Colonic mucosa (tissue), 4 donors: ENCODE data around the gene MAD1L1. TPM values are rescaled to one million over a fixed set of nuclear protein-coding genes. Genes with fewer than 3 reads are reported as not detected.

ENCODE experiments used
- DNase-seq: peaks from one replicate; pipeline ENCODE4 v3.0.0-alpha.2; 2020
- H3K27ac ChIP-seq: fragments of 200-600 bp; one replicate; pipeline ENCODE4 v1.8.0; 2021
- H3K27me3 ChIP-seq: fragments of 200-600 bp; one replicate; pipeline ENCODE4 v1.8.0; 2021
- H3K36me3 ChIP-seq: fragments of 200-600 bp; one replicate; pipeline ENCODE4 v1.8.0; 2021
- H3K4me1 ChIP-seq: fragments of 200-600 bp; one replicate; pipeline ENCODE4 v1.8.0; 2021; ENCODE audit warnings: mild to moderate bottlenecking
- H3K4me3 ChIP-seq: fragments of 200-600 bp; one replicate; pipeline ENCODE4 v1.8.0; 2021
- H3K9ac ChIP-seq, 2 donors: one replicate each; pipeline ENCODE4 v1.7.0; 2013; ENCODE audit warnings: control low read depth in 2 of 2, low read depth in 2 of 2, low read length in 2 of 2
- H3K9me3 ChIP-seq: fragments of 200-600 bp; one replicate; pipeline ENCODE4 v1.8.0; 2021
- intact Hi-C: fragments of 100-400 bp; cut with DNase I; formaldehyde crosslinking; loops from one replicate; pipeline ENCODE4 v1.14.1; 2022
- total RNA-seq, 2 donors: library from RNA; stranded (reverse); fragmentation: NEBNext Ultra II Directional in 1 of 2; extraction: Animal tissue kit (Norgen Biotek cat#: 25700) in 1 of 2; gene quantifications; one replicate each; pipeline ENCODE4 v1.2.1, GENCODE V29; 2021
- TF ChIP-seq, protein P1 (sequence below): fragments of 200-600 bp; IDR thresholded peaks from one replicate; pipeline ENCODE4 v1.8.0; 2022; ENCODE audit warnings: antibody characterized with exemption, mild to moderate bottlenecking
- donor health status: healthy.
- donor health status: DM: no; HTN: no; CAD: no.
- donor health status: DM: no; HTN: no; CAD: no.

The MAD1L1 gene
- total RNA-seq, 2 donors from 2014 or later, result 18.2 to 47.0 TPM

- intact Hi-C loops, result no loop called here
- TF ChIP-seq, protein P1, sequence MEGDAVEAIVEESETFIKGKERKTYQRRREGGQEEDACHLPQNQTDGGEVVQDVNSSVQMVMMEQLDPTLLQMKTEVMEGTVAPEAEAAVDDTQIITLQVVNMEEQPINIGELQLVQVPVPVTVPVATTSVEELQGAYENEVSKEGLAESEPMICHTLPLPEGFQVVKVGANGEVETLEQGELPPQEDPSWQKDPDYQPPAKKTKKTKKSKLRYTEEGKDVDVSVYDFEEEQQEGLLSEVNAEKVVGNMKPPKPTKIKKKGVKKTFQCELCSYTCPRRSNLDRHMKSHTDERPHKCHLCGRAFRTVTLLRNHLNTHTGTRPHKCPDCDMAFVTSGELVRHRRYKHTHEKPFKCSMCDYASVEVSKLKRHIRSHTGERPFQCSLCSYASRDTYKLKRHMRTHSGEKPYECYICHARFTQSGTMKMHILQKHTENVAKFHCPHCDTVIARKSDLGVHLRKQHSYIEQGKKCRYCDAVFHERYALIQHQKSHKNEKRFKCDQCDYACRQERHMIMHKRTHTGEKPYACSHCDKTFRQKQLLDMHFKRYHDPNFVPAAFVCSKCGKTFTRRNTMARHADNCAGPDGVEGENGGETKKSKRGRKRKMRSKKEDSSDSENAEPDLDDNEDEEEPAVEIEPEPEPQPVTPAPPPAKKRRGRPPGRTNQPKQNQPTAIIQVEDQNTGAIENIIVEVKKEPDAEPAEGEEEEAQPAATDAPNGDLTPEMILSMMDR, result no peak
- Histone ChIP-seq H3K27me3 (no peaks in the 10 kb centered on the region), H3K9ac (no peak overlapping the region), H3K27ac (no peak overlapping the region), H3K4me3 (no peak overlapping the region), H3K9me3 (no peaks in the 10 kb centered on the region), H3K36me3 (no peaks in the 10 kb centered on the region), H3K4me1 (no peaks in the 10 kb centered on the region)
- DNase-seq, result no peak
Measured at GRCh38 chr7:2264158-2264557, 31.4 kb upstream of the MAD1L1 start.

GRCh38 chr7:2263176-2263575 lies 30.4 kb upstream of the MAD1L1 start:
- H3K9ac ChIP-seq, result no peak overlapping the region
- H3K36me3 ChIP-seq, result no peaks in the 10 kb centered on the region
- no peak for DNase-seq

GRCh38 chr7:2261611-2262010 lies 28.9 kb upstream of the MAD1L1 start:
- no peaks in the 10 kb centered on the region for H3K9me3 ChIP-seq
- intact Hi-C loops, result no loop called here
- H3K4me1 ChIP-seq, result no peaks in the 10 kb centered on the region
- H3K36me3 ChIP-seq, result no peaks in the 10 kb centered on the region
- TF ChIP-seq, protein P1, result no peak
- no peak overlapping the region for H3K27ac ChIP-seq
- H3K4me3 ChIP-seq, result no peak overlapping the region
- H3K27me3 ChIP-seq, result no peaks in the 10 kb centered on the region
- H3K9ac ChIP-seq, result no peak overlapping the region
- DNase-seq, result no peak

More at GRCh38 chr7:2263176-2263575, 30.4 kb upstream of the MAD1L1 start:
- Histone ChIP-seq H3K27ac (no peak overlapping the region), H3K27me3 (no peaks in the 10 kb centered on the region), H3K9me3 (no peaks in the 10 kb centered on the region), H3K4me3 (no peak overlapping the region), H3K4me1 (no peaks in the 10 kb centered on the region)
- TF ChIP-seq, protein P1, result no peak
- intact Hi-C loops, result no loop called here

- Histone ChIP-seq H3K27me3 (no peaks in the 10 kb centered on the region), H3K9me3 (no peaks in the 10 kb centered on the region), H3K27ac (no peak overlapping the region), H3K4me1 (no peaks in the 10 kb centered on the region), H3K9ac (no peak overlapping the region), H3K4me3 (no peak overlapping the region), H3K36me3 (no peaks in the 10 kb centered on the region)
- TF ChIP-seq, protein P1, result no peak
- intact Hi-C loops, result no loop called here
- no peak for DNase-seq
Measured at GRCh38 chr7:2260820-2261219, 28.1 kb upstream of the MAD1L1 start.

- no peak overlapping the region for H3K27ac ChIP-seq
- no peaks in the 10 kb centered on the region for H3K4me1 ChIP-seq
- DNase-seq, result no peak
- no peaks in the 10 kb centered on the region for H3K36me3 ChIP-seq
- H3K4me3 ChIP-seq, result no peak overlapping the region
- TF ChIP-seq, protein P1, result no peak
- H3K9ac ChIP-seq, result no peak overlapping the region
- intact Hi-C loops, result no loop called here
- H3K27me3 ChIP-seq, result no peaks in the 10 kb centered on the region
- no peaks in the 10 kb centered on the region for H3K9me3 ChIP-seq
Measured at GRCh38 chr7:2259480-2259879, 26.7 kb upstream of the MAD1L1 start.
